HCT116 (cell line): ENCODE results near the gene CFAP161. TPM values are rescaled to one million over a fixed set of nuclear protein-coding genes. Genes with fewer than 3 reads are reported as not detected.

Source experiments
- ATAC-seq: fragments of 200-7000 bp; cut with Tn5 transposase; 2 replicates; pipeline ENCODE4 v1.9.1; 2020; ENCODE audit warnings: mild to moderate bottlenecking, moderate library complexity
- BruUV-seq: library from RNA; stranded (reverse); fragments of 400-500 nt; replicated peaks from 2 replicates; lab custom pipeline; 2021; lab: Mats Ljungman, UMichigan
- CTCF ChIA-PET: fragments of 300-600 bp; sonication (Branson Sonifier 250); formaldehyde crosslinking; loops from one replicate; lab custom pipeline; 2021; ENCODE audit warnings: antibody characterized with exemption; lab: Charles Lee
- POLR2A ChIA-PET: fragments of 300-600, 350-600 bp; sonication (Branson Sonifier 250); formaldehyde crosslinking; loops from one replicate; lab custom pipeline; 2021; ENCODE audit warnings: antibody characterized with exemption; lab: Charles Lee
- RAD21 ChIA-PET, 2 experiments: fragments of 300-600 bp; sonication (Branson Sonifier 250); formaldehyde crosslinking; loops; one replicate each; lab custom pipeline; 2023; ENCODE audit warnings: low total read pairs in 2 of 2; ENCODE audit not compliant: uncharacterized antibody in 2 of 2, unreplicated experiment in 2 of 2, low non-redundant PET in 1 of 2; lab: Charles Lee
- DNase-seq: peaks from one replicate; pipeline ENCODE4 v3.0.0-alpha.2; 2010; ENCODE audit warnings: low read depth, low spot score
- H2AFZ ChIP-seq: fragments of 200-600 bp; shearing (Covaris generic), sonication (generic); 2 replicates; pipeline ENCODE4 v1.6.1; 2017; ENCODE audit warnings: low read depth, mixed run types, mixed read lengths, antibody characterized with exemption, low read length; ENCODE audit not compliant: poor library complexity, severe bottlenecking
- H3K27ac ChIP-seq: 2 replicates; pipeline ENCODE4 v1.5.1; 2012; ENCODE audit warnings: low read depth, low read length
- H3K27me3 ChIP-seq: fragments of 200-600 bp; sonication (generic); 2 replicates; pipeline ENCODE4 v1.6.1; 2016; ENCODE audit warnings: mixed run types, low read length, mixed read lengths; ENCODE audit not compliant: insufficient read depth
- H3K36me3 ChIP-seq, 2 experiments: fragments of 200-500 bp in 1 of 2; fragments of 200-600 bp in 1 of 2; sonication (Bioruptor generic) in 1 of 2; sonication (generic) in 1 of 2; 2 replicates each; pipeline versions ENCODE4 v1.5.1 to v1.6.1; 2014 to 2016; ENCODE audit warnings: low read length in 2 of 2, inconsistent platforms in 1 of 2, mixed read lengths in 1 of 2, mixed run types in 1 of 2; ENCODE audit not compliant: insufficient read depth in 2 of 2, control insufficient read depth in 1 of 2
- H3K4me1 ChIP-seq, 2 experiments: fragments of 200-600 bp in 1 of 2; sonication (generic) in 1 of 2; 2 replicates each; pipeline versions ENCODE4 v1.5.1 to v1.6.1; 2012 to 2017; ENCODE audit warnings: low read length in 2 of 2, inconsistent platforms in 1 of 2, mild to moderate bottlenecking in 1 of 2, mixed read lengths in 1 of 2, mixed run types in 1 of 2, moderate library complexity in 1 of 2; ENCODE audit not compliant: insufficient read depth in 2 of 2, control insufficient read depth in 1 of 2
- H3K4me2 ChIP-seq: fragments of 200-600 bp; sonication (generic); 2 replicates; pipeline ENCODE4 v1.6.1; 2017; ENCODE audit warnings: mixed run types, low read length, mixed read lengths
- H3K4me3 ChIP-seq, 2 experiments: fragments of 200-600 bp in 1 of 2; sonication (generic) in 1 of 2; replicated peaks in 1 of 2; 2 replicates each; pipeline ENCODE4 v1.5.1; 2011 to 2016; ENCODE audit warnings: low read length in 2 of 2, control low read depth in 1 of 2, low read depth in 1 of 2, mild to moderate bottlenecking in 1 of 2, mixed read lengths in 1 of 2, mixed run types in 1 of 2
- H3K79me2 ChIP-seq: fragments of 200-600 bp; sonication (generic); 2 replicates; pipeline ENCODE4 v1.6.1; 2017; ENCODE audit warnings: mild to moderate bottlenecking, mixed run types, low read length, moderate library complexity, mixed read lengths; ENCODE audit not compliant: insufficient read depth
- H3K9ac ChIP-seq: fragments of 200-600 bp; sonication (generic); 2 replicates; pipeline ENCODE4 v1.6.1; 2016; ENCODE audit warnings: low read length, mixed read lengths
- H3K9me2 ChIP-seq: fragments of 200-600 bp; sonication (generic), shearing (Covaris generic); 2 replicates; pipeline ENCODE4 v1.6.1; 2017; ENCODE audit warnings: mixed run types, mild to moderate bottlenecking, moderate library complexity; ENCODE audit not compliant: insufficient read depth
- H3K9me3 ChIP-seq, 2 experiments: fragments of 200-500 bp in 1 of 2; fragments of 200-600 bp in 1 of 2; sonication (Bioruptor generic) in 1 of 2; sonication (generic) in 1 of 2; 2 replicates each; pipeline ENCODE4 v1.6.1; 2014 to 2017; ENCODE audit warnings: low read length in 2 of 2, mixed read lengths in 2 of 2, inconsistent platforms in 1 of 2, low read depth in 1 of 2, mild to moderate bottlenecking in 1 of 2, mixed run types in 1 of 2, moderate library complexity in 1 of 2; ENCODE audit not compliant: control insufficient read depth in 1 of 2, insufficient read depth in 1 of 2
- H4K20me1 ChIP-seq: fragments of 200-600 bp; sonication (generic), shearing (Covaris generic); 2 replicates; pipeline ENCODE4 v1.6.1; 2017; ENCODE audit warnings: mixed run types, mild to moderate bottlenecking, moderate library complexity; ENCODE audit not compliant: insufficient read depth
- CTCF ChIP-seq, 3 experiments: fragments of 200-600 bp in 1 of 3; sonication (generic) in 1 of 3; IDR thresholded peaks in 2 of 3; conservative IDR thresholded peaks in 1 of 3; 2 replicates each; pipeline ENCODE4 v1.5.1; 2012 to 2017; ENCODE audit warnings: low read depth in 2 of 3, low read length in 2 of 3, antibody characterized with exemption in 1 of 3, borderline replicate concordance in 1 of 3, control low read depth in 1 of 3, mild to moderate bottlenecking in 1 of 3, mixed read lengths in 1 of 3, mixed run types in 1 of 3, moderate library complexity in 1 of 3; ENCODE audit not compliant: insufficient read depth in 1 of 3
- EZH2phosphoT487 ChIP-seq: fragments of 200-600 bp; IDR thresholded peaks from 2 replicates; pipeline ENCODE4 v1.6.1; 2018; ENCODE audit warnings: antibody characterized with exemption, borderline replicate concordance
- FOSL1 ChIP-seq: IDR thresholded peaks from 2 replicates; pipeline ENCODE4 v1.6.1; 2012; ENCODE audit warnings: low read depth
- JUND ChIP-seq: IDR thresholded peaks from 2 replicates; pipeline ENCODE4 v1.6.1; 2012
- MAX ChIP-seq: IDR thresholded peaks from 2 replicates; pipeline ENCODE4 v1.6.1; 2012
- POLR2A ChIP-seq: IDR thresholded peaks from 2 replicates; pipeline ENCODE4 v1.7.0; 2011; ENCODE audit warnings: borderline replicate concordance; ENCODE audit not compliant: insufficient read depth, insufficient read length; ENCODE audit errors: extremely low read depth
- POLR2AphosphoS5 ChIP-seq: IDR thresholded peaks from 2 replicates; pipeline ENCODE4 v1.6.1; 2011; ENCODE audit warnings: mild to moderate bottlenecking, low read depth, low read length, moderate library complexity
- RAD21 ChIP-seq: IDR thresholded peaks from 2 replicates; pipeline ENCODE4 v1.6.1; 2012; ENCODE audit warnings: low read depth, mild to moderate bottlenecking
- SRF ChIP-seq: IDR thresholded peaks from 2 replicates; pipeline ENCODE4 v1.6.1; 2012; ENCODE audit warnings: low read depth
- ZBTB33 ChIP-seq: IDR thresholded peaks from 2 replicates; pipeline ENCODE4 v1.6.1; 2011; ENCODE audit warnings: mild to moderate bottlenecking, low read length, moderate library complexity; ENCODE audit not compliant: insufficient replicate concordance; ENCODE audit errors: extremely low read depth
- ZNF274 ChIP-seq: fragments of 200-500 bp; sonication (Bioruptor generic); IDR thresholded peaks from 2 replicates; pipeline ENCODE4 v1.6.1; 2014; ENCODE audit warnings: mild to moderate bottlenecking, low read depth, low read length, inconsistent platforms
- intact Hi-C: fragments of 100-400 bp; cut with micrococcal nuclease; formaldehyde crosslinking; loops from 2 replicates; pipeline ENCODE4 v1.10.0; 2022
- total RNA-seq: library from RNA; stranded (reverse); gene quantifications from one replicate; pipeline ENCODE4 v1.2.1, GENCODE V29; 2021; ENCODE audit not compliant: unreplicated experiment

CFAP161 gene
- total RNA-seq, 1 experiment from 2014 or later: 0.15 TPM

GRCh38 chr15:81108427-81108826 lies 25.6 kb upstream of the CFAP161 start:
- ChIA-PET CTCF (interaction anchor here (0.9 to 8.3 kb wide), 10 partner anchors 10 to 292 kb away, joined by 3 to 175 read pairs (median 4); no protein-coding TSS in a partner anchor), RAD21 (interaction anchor here (0.7 to 1.9 kb wide), 3 partner anchors 129 to 158 kb away, joined by 3 to 7 read pairs (median 5); no protein-coding TSS in a partner anchor), POLR2A (interaction anchor here (0.8 kb wide), 1 partner anchor 158 kb away, joined by 3 read pairs; no protein-coding TSS in a partner anchor)
- H4K20me1 ChIP-seq: no peaks in the 10 kb centered on the region
- H3K4me2 ChIP-seq: no peak overlapping the region
- no peak overlapping the region for H3K9ac ChIP-seq
- no peak overlapping the region for H3K4me3 ChIP-seq
- intact Hi-C loops: loop anchor here (5.0 kb wide), 2 partner anchors 111 to 651 kb away; no protein-coding TSS in a partner anchor
- no peak overlapping the region for H3K27ac ChIP-seq
- ATAC-seq (no peak; the same call in 1 of the 2 replicates), DNase-seq (no peak)
- TF ChIP-seq FOSL1 (no peak), POLR2A (no peak), SRF (no peak), RAD21 (peak; percentile 42), POLR2AphosphoS5 (no peak), EZH2phosphoT487 (no peak), MAX (no peak), CTCF (IDR thresholded peaks at IDR 0.05 in 2 of 3, conservative IDR thresholded peaks at IDR 0.05 in 1 of 3; ENCODE audit: borderline replicate concordance in 1 of 3, insufficient read depth in 1 of 3, low read depth in 2 of 3, low read length in 2 of 3) (peak; percentile 34 to 67 (median 66); a peak in 5 of 6 replicates), ZBTB33 (no peak), ZNF274 (no peak), JUND (no peak)
- H3K9me3 ChIP-seq: no peaks in the 10 kb centered on the region
- peaks cover 25% of the 10 kb centered on the region for H3K27me3 ChIP-seq
- peaks cover 6 to 10% of the 10 kb centered on the region in 2 experiments; a peak in 3 of 4 replicates for H3K4me1 ChIP-seq
- no peak overlapping the region for H2AFZ ChIP-seq
- no peaks in the 10 kb centered on the region for H3K36me3 ChIP-seq
- H3K9me2 ChIP-seq: no peaks in the 10 kb centered on the region
- no peaks in the 10 kb centered on the region for H3K79me2 ChIP-seq
- BruUV-seq: no TSS peak
